ENCODE measurements around the gene ADGRA1.

DNA sequence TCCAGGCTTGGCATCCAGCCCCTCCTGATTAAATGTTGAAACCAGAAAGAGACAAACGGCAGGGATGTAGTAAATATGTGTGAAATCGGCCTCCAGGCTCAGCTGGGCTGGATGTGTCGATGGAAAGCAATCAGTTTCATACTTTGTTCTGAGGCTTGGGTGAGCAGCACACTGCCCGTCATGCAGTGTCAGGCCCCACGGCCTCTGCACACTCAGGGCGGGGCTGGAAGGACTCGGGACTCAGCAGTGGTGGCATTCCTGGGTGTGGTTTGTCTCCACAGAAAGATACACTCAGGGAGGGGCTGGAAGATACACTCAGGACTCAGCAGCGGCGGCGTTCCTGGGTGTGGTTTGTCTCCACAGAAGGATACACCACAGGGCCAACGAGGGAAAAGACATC is 22.0 kb downstream of the ADGRA1 start:
- TF ChIP-seq, protein P1, sequence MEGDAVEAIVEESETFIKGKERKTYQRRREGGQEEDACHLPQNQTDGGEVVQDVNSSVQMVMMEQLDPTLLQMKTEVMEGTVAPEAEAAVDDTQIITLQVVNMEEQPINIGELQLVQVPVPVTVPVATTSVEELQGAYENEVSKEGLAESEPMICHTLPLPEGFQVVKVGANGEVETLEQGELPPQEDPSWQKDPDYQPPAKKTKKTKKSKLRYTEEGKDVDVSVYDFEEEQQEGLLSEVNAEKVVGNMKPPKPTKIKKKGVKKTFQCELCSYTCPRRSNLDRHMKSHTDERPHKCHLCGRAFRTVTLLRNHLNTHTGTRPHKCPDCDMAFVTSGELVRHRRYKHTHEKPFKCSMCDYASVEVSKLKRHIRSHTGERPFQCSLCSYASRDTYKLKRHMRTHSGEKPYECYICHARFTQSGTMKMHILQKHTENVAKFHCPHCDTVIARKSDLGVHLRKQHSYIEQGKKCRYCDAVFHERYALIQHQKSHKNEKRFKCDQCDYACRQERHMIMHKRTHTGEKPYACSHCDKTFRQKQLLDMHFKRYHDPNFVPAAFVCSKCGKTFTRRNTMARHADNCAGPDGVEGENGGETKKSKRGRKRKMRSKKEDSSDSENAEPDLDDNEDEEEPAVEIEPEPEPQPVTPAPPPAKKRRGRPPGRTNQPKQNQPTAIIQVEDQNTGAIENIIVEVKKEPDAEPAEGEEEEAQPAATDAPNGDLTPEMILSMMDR (IDR thresholded peaks at IDR 0.05; ENCODE audit: low read depth, low read length): no peak
- no peak for TF ChIP-seq EZH2phosphoT487 (IDR thresholded peaks at IDR 0.05; ENCODE audit: low read depth)
